ENCODE results near the gene TSPAN32.

GRCh38 chr11:2343502-2343901, 41.7 kb downstream of the TSPAN32 start:
- no peak for TF ChIP-seq CTCF (tag by site-specific recombination; IDR thresholded peaks at IDR 0.05)
- no peak for TF ChIP-seq ZNF837 (tag by site-specific recombination; IDR thresholded peaks at IDR 0.05)
- no peak for TF ChIP-seq ZNF324 (tag by site-specific recombination; IDR thresholded peaks at IDR 0.05)
- no peak for TF ChIP-seq RBAK (tag by site-specific recombination; IDR thresholded peaks at IDR 0.05)
- TF ChIP-seq ZNF121 (tag by site-specific recombination; IDR thresholded peaks at IDR 0.05): no peak
- no peak for TF ChIP-seq ZNF596 (tag by site-specific recombination; IDR thresholded peaks at IDR 0.05)
